Tibial nerve (tissue), 4 donors: ENCODE data around the gene RANBP10. TPM values are rescaled to one million over a fixed set of nuclear protein-coding genes. Genes with fewer than 3 reads are reported as not detected.

ENCODE experiments used
- DNase-seq, 2 donors: peaks; one replicate each; pipeline ENCODE4 v3.0.0-alpha.2; 2019; ENCODE audit warnings: low spot score in 2 of 2
- H3K27ac ChIP-seq, 4 donors: fragments of 200-600 bp; sonication (generic) in 3 of 4; one replicate each; pipeline ENCODE4 v1.5.1; 2017 to 2019; ENCODE audit warnings: mild to moderate bottlenecking in 1 of 4
- H3K27me3 ChIP-seq, 2 donors: fragments of 200-600 bp; sonication (generic) in 1 of 2; one replicate each; pipeline versions ENCODE4 v1.5.1 to v1.6.0; 2017 to 2019
- H3K36me3 ChIP-seq, 3 donors: fragments of 200-600 bp; sonication (generic); one replicate each; pipeline ENCODE4 v1.5.1; 2018 to 2019
- H3K4me1 ChIP-seq, 4 donors: fragments of 200-600 bp; sonication (generic) in 3 of 4; one replicate each; pipeline ENCODE4 v1.5.1; 2017 to 2019
- H3K4me3 ChIP-seq, 4 donors: fragments of 200-600 bp; sonication (generic) in 3 of 4; one replicate each; pipeline ENCODE4 v1.5.1; 2017 to 2019; ENCODE audit warnings: mild to moderate bottlenecking in 1 of 4, moderate library complexity in 1 of 4
- H3K9me3 ChIP-seq, 4 donors: fragments of 200-600 bp; sonication (generic) in 3 of 4; one replicate each; pipeline ENCODE4 v1.5.1; 2017 to 2019
- EP300 ChIP-seq, 2 donors: sonication (generic); formaldehyde crosslinking; IDR thresholded peaks; one replicate each; pipeline ENCODE4 v1.6.1; 2017; ENCODE audit warnings: antibody characterized with exemption in 2 of 2, mild to moderate bottlenecking in 1 of 2
- POLR2A ChIP-seq, 2 donors: fragments of 450-650 bp; IDR thresholded peaks; one replicate each; pipeline ENCODE4 v1.6.1; 2017; ENCODE audit warnings: antibody characterized with exemption in 2 of 2, mild to moderate bottlenecking in 2 of 2, moderate library complexity in 2 of 2
- WGBS, 2 donors: methylation state at CpG; one replicate each; pipeline ENCODE4 v1.1.5; 2018; 5-methylcytosine and 5-hydroxymethylcytosine counted together
- total RNA-seq, 4 donors: library from RNA; depleted of rRNA; stranded (reverse); fragments of >200 nt; gene quantifications; one replicate each; pipeline ENCODE4 v1.1.0, GENCODE V29; 2016
- TF ChIP-seq, protein P1 (sequence below), 5 experiments: fragments of 200-600 bp in 3 of 5; fragments of 450-650 bp in 2 of 5; sonication (generic) in 3 of 5; IDR thresholded peaks; one replicate each; pipeline ENCODE4 v1.5.1; 2016 to 2019; ENCODE audit warnings: antibody characterized with exemption in 5 of 5, mild to moderate bottlenecking in 3 of 5, moderate library complexity in 2 of 5

Gene RANBP10
- total RNA-seq, 4 donors from 2014 or later, result 8.1 to 19.5 (median 12.0) TPM

DNA sequence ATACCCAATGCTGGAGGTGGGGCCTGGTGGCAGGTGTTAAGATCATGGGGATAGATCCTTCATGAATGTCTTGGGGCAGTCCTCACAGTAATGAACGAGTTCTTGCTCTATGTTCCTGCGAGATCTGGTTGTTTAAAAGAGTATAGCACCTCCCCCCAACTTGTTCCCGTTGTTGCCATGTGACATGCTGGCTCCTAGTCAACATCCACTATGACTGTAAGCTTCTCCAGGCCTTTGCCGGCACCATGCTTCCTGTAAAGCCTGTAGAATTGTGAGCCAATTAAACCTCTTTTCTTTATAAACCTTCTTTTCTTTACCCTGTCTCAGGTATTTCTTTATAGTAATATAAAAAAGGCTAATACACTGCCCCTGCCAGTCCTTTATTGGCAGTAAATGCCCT lies 33.3 kb downstream of the RANBP10 start:
- no peaks in the 10 kb centered on the region for H3K27me3 ChIP-seq
- DNase-seq, result peak in 1 of 2 donors; percentile 45
- H3K36me3 ChIP-seq, result peaks cover 0 to 21% (median 0%) of the 10 kb centered on the region in 3 donors
- H3K4me3 ChIP-seq, result no peak overlapping the region
- TF ChIP-seq, protein P1, sequence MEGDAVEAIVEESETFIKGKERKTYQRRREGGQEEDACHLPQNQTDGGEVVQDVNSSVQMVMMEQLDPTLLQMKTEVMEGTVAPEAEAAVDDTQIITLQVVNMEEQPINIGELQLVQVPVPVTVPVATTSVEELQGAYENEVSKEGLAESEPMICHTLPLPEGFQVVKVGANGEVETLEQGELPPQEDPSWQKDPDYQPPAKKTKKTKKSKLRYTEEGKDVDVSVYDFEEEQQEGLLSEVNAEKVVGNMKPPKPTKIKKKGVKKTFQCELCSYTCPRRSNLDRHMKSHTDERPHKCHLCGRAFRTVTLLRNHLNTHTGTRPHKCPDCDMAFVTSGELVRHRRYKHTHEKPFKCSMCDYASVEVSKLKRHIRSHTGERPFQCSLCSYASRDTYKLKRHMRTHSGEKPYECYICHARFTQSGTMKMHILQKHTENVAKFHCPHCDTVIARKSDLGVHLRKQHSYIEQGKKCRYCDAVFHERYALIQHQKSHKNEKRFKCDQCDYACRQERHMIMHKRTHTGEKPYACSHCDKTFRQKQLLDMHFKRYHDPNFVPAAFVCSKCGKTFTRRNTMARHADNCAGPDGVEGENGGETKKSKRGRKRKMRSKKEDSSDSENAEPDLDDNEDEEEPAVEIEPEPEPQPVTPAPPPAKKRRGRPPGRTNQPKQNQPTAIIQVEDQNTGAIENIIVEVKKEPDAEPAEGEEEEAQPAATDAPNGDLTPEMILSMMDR (IDR thresholded peaks at IDR 0.05), result no peak
- TF ChIP-seq EP300 (IDR thresholded peaks at IDR 0.05) (no peak), POLR2A (IDR thresholded peaks at IDR 0.05) (no peak)
- H3K4me1 ChIP-seq, result peaks cover 0 to 22% (median 10%) of the 10 kb centered on the region in 4 donors
- H3K9me3 ChIP-seq, result no peaks in the 10 kb centered on the region
- peak overlapping the region in 1 of 4 donors; percentile 52 for H3K27ac ChIP-seq
- 33 to 38% methylated on average over 4 of the region's 4 CpGs for WGBS, 2 donors

DNA sequence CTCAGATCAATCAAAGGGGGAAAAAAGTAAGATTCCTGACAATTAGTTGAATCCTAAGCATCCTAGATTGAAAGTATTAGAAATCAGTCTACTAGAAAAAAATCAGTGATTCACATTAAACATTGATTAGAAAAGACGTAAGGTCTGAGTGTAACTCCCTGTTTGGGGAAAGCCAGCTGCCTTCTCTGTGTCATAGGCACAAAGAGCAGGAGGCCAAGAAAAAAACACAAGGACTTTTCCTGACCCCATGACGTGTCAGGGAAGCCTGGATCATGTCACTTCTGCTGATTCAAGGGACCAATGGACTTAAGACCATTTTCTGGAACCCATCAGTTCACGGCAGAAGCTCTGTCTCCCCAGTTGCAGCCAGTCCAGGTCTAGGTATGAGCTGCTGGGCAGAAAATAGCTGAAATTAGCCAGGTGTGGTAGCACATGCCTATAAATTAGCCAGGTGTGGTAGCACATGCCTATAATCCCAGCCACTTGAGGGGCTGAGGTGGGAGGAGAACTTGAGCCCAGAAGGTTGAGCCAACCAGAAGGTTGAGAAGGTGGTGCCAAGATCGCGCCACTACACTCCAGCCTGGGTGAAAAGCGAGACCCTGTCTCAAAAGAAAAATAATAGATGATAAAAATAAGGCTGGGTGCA lies 35.9 kb downstream of the RANBP10 start:
- no peak overlapping the region for H3K4me3 ChIP-seq
- no peak overlapping the region for H3K27ac ChIP-seq
- H3K36me3 ChIP-seq, result peaks cover 0 to 33% (median 0%) of the 10 kb centered on the region in 3 donors
- DNase-seq, result no peak
- H3K27me3 ChIP-seq, result no peaks in the 10 kb centered on the region
- 89 to 90% methylated on average over 6 of the region's 6 CpGs for WGBS, 2 donors
- H3K4me1 ChIP-seq, result peaks cover 0 to 22% (median 10%) of the 10 kb centered on the region in 4 donors
- TF ChIP-seq POLR2A (IDR thresholded peaks at IDR 0.05) (no peak), EP300 (IDR thresholded peaks at IDR 0.05) (no peak)
- TF ChIP-seq, protein P1 (IDR thresholded peaks at IDR 0.05), result no peak
- H3K9me3 ChIP-seq, result no peaks in the 10 kb centered on the region

- Histone ChIP-seq H3K4me3 (no peak overlapping the region), H3K27ac (no peak overlapping the region), H3K4me1 (peaks cover 0 to 4% (median 0%) of the 10 kb centered on the region in 4 donors), H3K36me3 (peaks cover 0 to 43% (median 0%) of the 10 kb centered on the region in 3 donors), H3K9me3 (no peaks in the 10 kb centered on the region), H3K27me3 (no peaks in the 10 kb centered on the region)
- WGBS, 2 donors, result 70 to 84% methylated on average over 7 of the region's 7 CpGs
- DNase-seq, result no peak
- no peak for TF ChIP-seq EP300 (IDR thresholded peaks at IDR 0.05)
- TF ChIP-seq, protein P1 (IDR thresholded peaks at IDR 0.05), result no peak
- TF ChIP-seq POLR2A (IDR thresholded peaks at IDR 0.05), result no peak
Measured at GRCh38 chr16:67767953-67768352, 38.4 kb downstream of the RANBP10 start.

DNA sequence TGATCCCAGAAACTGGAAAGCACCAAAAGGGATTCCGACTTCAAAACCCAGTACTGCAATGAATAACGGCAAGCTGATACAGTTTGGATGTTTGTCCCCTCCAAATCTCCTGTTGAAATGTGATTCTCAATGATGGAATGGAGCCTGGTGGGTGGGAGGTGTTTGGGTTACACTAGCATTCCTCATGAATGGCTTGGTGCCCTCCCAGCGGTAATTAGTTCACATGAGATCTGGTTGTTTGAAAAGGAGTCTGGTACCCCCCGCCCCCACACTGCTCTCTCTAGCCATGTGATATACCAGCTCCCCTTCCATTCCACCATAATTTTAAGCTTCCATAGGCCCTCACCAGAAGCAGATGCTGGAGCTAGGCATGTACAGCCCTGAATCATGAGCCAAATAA lies 40.1 kb downstream of the RANBP10 start:
- H3K36me3 ChIP-seq, result peaks cover 0 to 41% (median 0%) of the 10 kb centered on the region in 3 donors
- 79 to 81% methylated on average over 4 of the region's 4 CpGs for WGBS, 2 donors
- no peaks in the 10 kb centered on the region for H3K9me3 ChIP-seq
- TF ChIP-seq, protein P1 (IDR thresholded peaks at IDR 0.05), result no peak
- no peak for TF ChIP-seq EP300 (IDR thresholded peaks at IDR 0.05)
- H3K4me1 ChIP-seq, result no peaks in the 10 kb centered on the region
- no peak for DNase-seq
- no peak overlapping the region for H3K27ac ChIP-seq
- H3K4me3 ChIP-seq, result no peak overlapping the region
- H3K27me3 ChIP-seq, result no peaks in the 10 kb centered on the region

- Histone ChIP-seq H3K4me1 (no peaks in the 10 kb centered on the region), H3K27me3 (no peaks in the 10 kb centered on the region), H3K4me3 (no peak overlapping the region), H3K27ac (no peak overlapping the region), H3K36me3 (peaks cover 0 to 44% (median 0%) of the 10 kb centered on the region in 3 donors), H3K9me3 (no peaks in the 10 kb centered on the region)
- TF ChIP-seq EP300 (IDR thresholded peaks at IDR 0.05) (no peak), POLR2A (IDR thresholded peaks at IDR 0.05) (no peak)
- TF ChIP-seq, protein P1 (IDR thresholded peaks at IDR 0.05), result no peak
- WGBS, 2 donors, result 69 to 82% methylated on average over 7 of the region's 7 CpGs
- no peak for DNase-seq
Measured at GRCh38 chr16:67764158-67764667, 42.1 kb downstream of the RANBP10 start.
